OCI-LY3 (cell line): ENCODE data around the gene ELFN1.

ENCODE experiments used
- H2AFZ ChIP-seq: fragments of 200-600, 300-600 bp; shearing (Covaris generic); 2 replicates; pipeline ENCODE4 v1.6.0; 2014; ENCODE audit warnings: antibody characterized with exemption, low read depth, low read length
- H3K27ac ChIP-seq: fragments of 200-600, 300-600 bp; sonication (generic); 2 replicates; pipeline ENCODE4 v1.5.1; 2014; ENCODE audit warnings: mild to moderate bottlenecking, low read length, moderate library complexity, mixed read lengths
- H3K27me3 ChIP-seq: fragments of 200-600, 300-600 bp; sonication (generic); 2 replicates; pipeline ENCODE4 v1.6.1; 2014; ENCODE audit warnings: low read depth, low read length, mixed read lengths
- H3K36me3 ChIP-seq: fragments of 200-600, 300-600 bp; sonication (generic); replicated peaks from 2 replicates; pipeline ENCODE3; 2014; ENCODE audit warnings: low read depth, low read length, mixed read lengths
- H3K4me1 ChIP-seq: fragments of 300-600, 200-600 bp; sonication (generic); 2 replicates; pipeline ENCODE4 v1.6.1; 2014; ENCODE audit warnings: low read length, mixed read lengths
- H3K4me2 ChIP-seq: fragments of 200-600, 300-600 bp; sonication (generic); 2 replicates; pipeline ENCODE4 v1.6.1; 2014; ENCODE audit warnings: low read length, mixed read lengths
- H3K4me3 ChIP-seq: fragments of 300-600, 200-600 bp; sonication (generic); 2 replicates; pipeline ENCODE4 v1.5.1; 2014; ENCODE audit warnings: antibody characterized with exemption, mild to moderate bottlenecking, low read length, moderate library complexity
- H3K79me2 ChIP-seq: fragments of 300-600, 200-600 bp; shearing (Covaris generic); 2 replicates; pipeline ENCODE4 v1.6.1; 2014; ENCODE audit warnings: mild to moderate bottlenecking, low read length, mixed read lengths
- H3K9ac ChIP-seq: fragments of 300-600, 200-600 bp; shearing (Covaris generic); 2 replicates; pipeline ENCODE4 v1.6.0; 2014; ENCODE audit warnings: mild to moderate bottlenecking, low read length, moderate library complexity
- H3K9me3 ChIP-seq: fragments of 200-600, 300-600 bp; shearing (Covaris generic); 2 replicates; pipeline ENCODE4 v1.6.1; 2014; ENCODE audit warnings: low read length, mixed read lengths; ENCODE audit not compliant: insufficient read depth
- H4K20me1 ChIP-seq: fragments of 200-600, 300-600 bp; sonication (generic); 2 replicates; pipeline ENCODE4 v1.6.1; 2016; ENCODE audit warnings: low read length, mixed read lengths; ENCODE audit not compliant: insufficient read depth
- EZH2phosphoT487 ChIP-seq: fragments of 200-600 bp; shearing (Covaris generic); IDR thresholded peaks from 2 replicates; pipeline ENCODE4 v1.6.1; 2018; ENCODE audit warnings: antibody characterized with exemption, mixed run types, low read depth
- TF ChIP-seq, protein P1 (sequence below): fragments of 200-600, 300-600 bp; sonication (generic); IDR thresholded peaks from 2 replicates; pipeline ENCODE4 v1.5.1; 2014; ENCODE audit warnings: antibody characterized with exemption, low read length, low read depth

ELFN1 gene

DNA sequence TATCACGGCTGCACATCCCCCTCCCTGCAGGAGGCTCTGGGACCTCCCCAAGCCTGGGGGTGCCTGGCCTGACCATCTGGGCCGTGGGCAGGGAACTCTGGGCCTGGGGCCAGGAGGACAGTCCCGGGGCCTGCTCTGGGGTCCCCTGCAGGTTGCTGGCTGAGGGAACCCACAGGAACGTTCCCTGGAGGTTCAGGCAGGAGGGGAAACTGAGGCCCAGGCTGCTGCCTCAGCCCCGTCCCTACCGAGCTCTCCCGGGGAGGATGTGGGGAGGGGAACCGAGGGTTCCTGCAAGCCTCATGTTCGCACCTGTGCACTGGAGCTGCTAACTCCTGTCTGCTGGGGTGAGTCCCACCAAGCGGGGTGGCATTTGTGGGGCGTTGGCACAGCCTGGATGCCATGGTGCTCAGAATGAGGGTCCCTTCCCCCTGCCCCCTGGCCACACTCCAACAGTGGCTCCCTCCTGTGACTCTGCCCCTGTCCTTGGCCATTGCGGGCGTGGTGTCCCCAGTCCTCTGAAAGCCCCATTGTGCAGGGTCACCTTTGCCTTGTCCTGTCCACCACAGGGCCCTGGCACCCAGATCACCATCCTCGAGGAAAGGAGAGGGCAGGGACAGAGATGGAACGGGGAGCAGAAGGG is 9.4 kb downstream of the ELFN1 start:
- no peaks in the 10 kb centered on the region for H3K27me3 ChIP-seq
- H2AFZ ChIP-seq = no peak overlapping the region
- H3K9ac ChIP-seq = no peak overlapping the region
- H3K79me2 ChIP-seq = no peaks in the 10 kb centered on the region
- no peaks in the 10 kb centered on the region for H3K36me3 ChIP-seq
- H3K27ac ChIP-seq = no peak overlapping the region
- no peaks in the 10 kb centered on the region for H3K4me1 ChIP-seq
- no peaks in the 10 kb centered on the region for H4K20me1 ChIP-seq
- no peaks in the 10 kb centered on the region for H3K9me3 ChIP-seq
- H3K4me2 ChIP-seq = no peak overlapping the region
- no peak overlapping the region for H3K4me3 ChIP-seq
- TF ChIP-seq, protein P1, sequence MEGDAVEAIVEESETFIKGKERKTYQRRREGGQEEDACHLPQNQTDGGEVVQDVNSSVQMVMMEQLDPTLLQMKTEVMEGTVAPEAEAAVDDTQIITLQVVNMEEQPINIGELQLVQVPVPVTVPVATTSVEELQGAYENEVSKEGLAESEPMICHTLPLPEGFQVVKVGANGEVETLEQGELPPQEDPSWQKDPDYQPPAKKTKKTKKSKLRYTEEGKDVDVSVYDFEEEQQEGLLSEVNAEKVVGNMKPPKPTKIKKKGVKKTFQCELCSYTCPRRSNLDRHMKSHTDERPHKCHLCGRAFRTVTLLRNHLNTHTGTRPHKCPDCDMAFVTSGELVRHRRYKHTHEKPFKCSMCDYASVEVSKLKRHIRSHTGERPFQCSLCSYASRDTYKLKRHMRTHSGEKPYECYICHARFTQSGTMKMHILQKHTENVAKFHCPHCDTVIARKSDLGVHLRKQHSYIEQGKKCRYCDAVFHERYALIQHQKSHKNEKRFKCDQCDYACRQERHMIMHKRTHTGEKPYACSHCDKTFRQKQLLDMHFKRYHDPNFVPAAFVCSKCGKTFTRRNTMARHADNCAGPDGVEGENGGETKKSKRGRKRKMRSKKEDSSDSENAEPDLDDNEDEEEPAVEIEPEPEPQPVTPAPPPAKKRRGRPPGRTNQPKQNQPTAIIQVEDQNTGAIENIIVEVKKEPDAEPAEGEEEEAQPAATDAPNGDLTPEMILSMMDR = no peak
- TF ChIP-seq EZH2phosphoT487 = no peak

DNA sequence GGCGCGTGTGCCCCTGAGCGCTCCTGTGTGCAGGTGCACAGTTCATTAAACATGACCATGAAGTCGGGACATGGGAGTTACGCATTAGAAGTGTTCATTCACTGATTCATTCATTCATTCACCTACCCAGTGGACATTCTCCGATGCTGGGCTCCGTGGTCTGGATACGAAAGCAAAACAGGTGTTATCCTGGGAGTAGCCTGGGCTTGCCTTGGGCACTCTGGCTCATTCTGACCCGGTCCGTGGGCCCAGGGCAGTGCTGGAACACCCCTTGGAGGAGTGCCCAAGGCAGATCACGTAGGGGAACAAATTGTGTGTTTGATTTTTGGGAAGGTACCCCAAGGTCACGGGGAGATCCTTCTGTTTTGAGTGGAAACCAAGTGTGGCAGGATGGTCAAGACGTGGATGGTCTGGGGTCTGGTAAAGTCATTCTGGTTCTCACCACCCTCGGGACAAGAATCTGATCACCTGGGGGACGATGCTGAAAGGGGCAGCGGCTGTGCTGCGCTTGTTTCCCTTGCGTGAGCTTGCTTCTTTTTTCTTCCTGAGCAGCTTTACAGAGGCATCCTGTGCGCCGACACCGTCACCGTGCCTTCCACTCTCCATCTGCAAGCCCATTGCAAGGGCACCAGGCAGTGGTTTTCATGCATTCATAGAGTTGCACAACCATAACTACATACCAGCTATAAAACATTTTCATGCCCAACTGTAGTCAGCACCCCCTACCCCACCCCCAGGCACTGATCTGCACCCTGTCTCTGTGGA is 10.1 kb downstream of the ELFN1 start:
- H3K4me2 ChIP-seq = no peak overlapping the region
- no peaks in the 10 kb centered on the region for H4K20me1 ChIP-seq
- H2AFZ ChIP-seq = no peak overlapping the region
- H3K4me3 ChIP-seq = no peak overlapping the region
- no peak overlapping the region for H3K9ac ChIP-seq
- H3K27ac ChIP-seq = no peak overlapping the region
- TF ChIP-seq, protein P1 = no peak
- no peak for TF ChIP-seq EZH2phosphoT487
- H3K27me3 ChIP-seq = no peaks in the 10 kb centered on the region
- H3K9me3 ChIP-seq = no peaks in the 10 kb centered on the region
- no peaks in the 10 kb centered on the region for H3K4me1 ChIP-seq
- no peaks in the 10 kb centered on the region for H3K79me2 ChIP-seq
- no peaks in the 10 kb centered on the region for H3K36me3 ChIP-seq

DNA sequence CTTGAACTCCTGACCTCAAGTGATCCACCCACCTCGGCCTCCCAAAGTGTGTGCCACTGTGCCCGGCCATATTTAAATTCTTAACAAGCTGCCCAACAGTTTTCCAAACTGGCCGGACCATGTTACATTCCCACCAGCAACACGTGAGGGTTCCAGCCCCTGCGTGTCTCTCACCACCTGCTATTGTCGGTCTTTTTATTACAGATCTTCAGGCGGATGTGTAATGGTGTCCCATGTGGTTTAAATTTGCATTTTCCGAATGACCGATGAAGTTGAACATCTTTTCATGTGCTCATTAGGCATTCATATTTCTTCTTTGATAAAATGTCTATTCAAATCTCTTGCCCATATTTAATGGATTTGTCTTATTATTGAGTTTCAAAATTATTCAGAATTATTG is 11.5 kb downstream of the ELFN1 start:
- no peaks in the 10 kb centered on the region for H3K36me3 ChIP-seq
- no peaks in the 10 kb centered on the region for H3K27me3 ChIP-seq
- no peaks in the 10 kb centered on the region for H3K4me1 ChIP-seq
- no peaks in the 10 kb centered on the region for H3K79me2 ChIP-seq
- H4K20me1 ChIP-seq = no peaks in the 10 kb centered on the region
- H3K4me2 ChIP-seq = no peak overlapping the region
- H2AFZ ChIP-seq = no peak overlapping the region
- H3K9ac ChIP-seq = no peak overlapping the region
- H3K4me3 ChIP-seq = no peak overlapping the region
- H3K27ac ChIP-seq = no peak overlapping the region
- no peak for TF ChIP-seq EZH2phosphoT487
- TF ChIP-seq, protein P1 = no peak
- H3K9me3 ChIP-seq = no peaks in the 10 kb centered on the region

DNA sequence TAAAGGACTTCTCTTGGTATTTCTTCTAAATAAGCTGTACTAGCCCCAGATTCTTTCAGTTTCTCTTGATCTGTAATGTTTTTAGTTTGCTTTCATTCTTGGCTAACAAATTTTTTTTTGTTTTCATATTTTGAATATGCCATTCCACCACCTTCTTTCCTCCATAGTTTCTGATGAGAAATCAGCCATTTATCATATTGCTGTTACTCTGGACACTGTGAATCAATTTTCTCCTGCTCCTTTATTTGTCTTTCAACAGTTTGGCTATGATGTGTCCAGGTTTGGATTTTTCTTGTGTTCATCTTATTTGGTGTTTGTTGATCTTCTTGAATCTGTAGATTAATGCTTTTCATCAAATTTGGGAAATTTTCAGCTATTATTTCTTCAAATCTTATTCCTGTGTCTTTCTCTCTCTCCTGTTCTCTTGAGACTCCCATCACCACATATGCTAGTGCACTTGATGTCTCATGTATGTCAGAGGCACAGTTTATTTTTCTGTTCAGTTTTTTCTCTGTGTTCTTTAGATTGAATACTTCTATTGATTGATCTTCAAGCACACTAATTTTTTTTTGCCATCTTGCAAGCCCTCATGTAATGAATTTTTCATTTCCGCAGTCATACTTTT is 15.0 kb downstream of the ELFN1 start:
- Histone ChIP-seq H3K9me3 (no peaks in the 10 kb centered on the region), H3K4me3 (no peak overlapping the region), H3K9ac (no peak overlapping the region), H3K36me3 (no peaks in the 10 kb centered on the region), H3K4me2 (no peak overlapping the region), H3K79me2 (no peaks in the 10 kb centered on the region), H3K27me3 (no peaks in the 10 kb centered on the region), H3K27ac (no peak overlapping the region), H4K20me1 (no peaks in the 10 kb centered on the region), H3K4me1 (no peaks in the 10 kb centered on the region), H2AFZ (no peak overlapping the region)
- no peak for TF ChIP-seq EZH2phosphoT487
- TF ChIP-seq, protein P1 = no peak
